ENCODE measurements around the gene LRRIQ4.

LRRIQ4 gene

GRCh38 chr3:169812332-169813235, at the start of gene LRRIQ4, which contains the start of gene LRRC34:
TSS of gene LRRIQ4 (plus strand) at chr3:169812870. CDS start at chr3:169821922, 9,052 bp downstream.
TSS of gene LRRC34 (minus strand) at chr3:169812904. CDS start at chr3:169812548, 356 bp downstream.
- peak; percentile 68 for DNase-seq

GRCh38 chr3:169764312-169764881, 48.3 kb upstream of the LRRIQ4 start:
- peak; percentile 59 for DNase-seq

- peak; percentile 87 for DNase-seq
These were observed 47.6 kb upstream of the LRRIQ4 start, which contains the start of gene TERC for GRCh38 chr3:169764882-169765612. TSS of gene TERC (minus strand) at chr3:169765060.

- DNase-seq: peak; percentile 58
These were observed 43.1 kb upstream of the LRRIQ4 start, which contains the start of gene ACTRT3 for GRCh38 chr3:169769287-169770181. TSS of gene ACTRT3 (minus strand) at chr3:169769561. CDS start at chr3:169769520, 41 bp downstream.

GRCh38 chr3:169771497-169772304, 41.0 kb upstream of the LRRIQ4 start:
- peak; percentile 52 for DNase-seq

GRCh38 chr3:169772305-169772896, 40.3 kb upstream of the LRRIQ4 start:
- peak; percentile 62 for DNase-seq

- DNase-seq: peak; percentile 90
These were observed 39.5 kb upstream of the LRRIQ4 start, which contains the start of gene MYNN for GRCh38 chr3:169772897-169773816. TSS of gene MYNN (plus strand) at chr3:169773396. CDS start at chr3:169774296, 900 bp downstream.

- DNase-seq: no peak
These were observed 38.5 kb upstream of the LRRIQ4 start for GRCh38 chr3:169774186-169774585.

GRCh38 chr3:169777822-169778221, 34.8 kb upstream of the LRRIQ4 start:
- no peak for DNase-seq

- no peak for DNase-seq
These were observed 31.9 kb upstream of the LRRIQ4 start for GRCh38 chr3:169780742-169781141.

- no peak for DNase-seq
These were observed 31.3 kb upstream of the LRRIQ4 start for GRCh38 chr3:169781209-169781855.

- DNase-seq: no peak
These were observed 25.6 kb upstream of the LRRIQ4 start for GRCh38 chr3:169787120-169787519.

GRCh38 chr3:169787791-169788190, 24.9 kb upstream of the LRRIQ4 start:
- no peak for DNase-seq

- DNase-seq: no peak
These were observed 22.5 kb upstream of the LRRIQ4 start for GRCh38 chr3:169790219-169790618.

- DNase-seq: no peak
These were observed 21.8 kb upstream of the LRRIQ4 start for GRCh38 chr3:169790687-169791429.

- no peak for DNase-seq
These were observed 20.3 kb upstream of the LRRIQ4 start for GRCh38 chr3:169792359-169792758.

GRCh38 chr3:169804681-169805080, 8.0 kb upstream of the LRRIQ4 start:
- DNase-seq: no peak

- no peak for DNase-seq
These were observed 3.4 kb upstream of the LRRIQ4 start for GRCh38 chr3:169809230-169809795.
